T-helper 17 cell (primary cell): ENCODE data around the gene SLC9A5. TPM values are rescaled to one million over a fixed set of nuclear protein-coding genes. Genes with fewer than 3 reads are reported as not detected.

Experiments
- ATAC-seq: fragments of 150-1000 bp; cut with Tn5 transposase; 2 replicates; pipeline ENCODE4 v1.10.0; 2021; ENCODE audit warnings: mild to moderate bottlenecking, moderate library complexity
- DNase-seq, 3 donors: peaks; one replicate each; pipeline versions ENCODE4 v3.0.0 to v3.0.0-alpha.2; 2020 to 2021
- H3K9me3 ChIP-seq: one replicate; pipeline ENCODE4 v1.7.0; 2013; ENCODE audit warnings: low read length, mild to moderate bottlenecking; ENCODE audit not compliant: control insufficient read depth, poor library complexity, severe bottlenecking
- H3K27ac Mint-ChIP-seq: one replicate; pipeline ENCODE4 v1.8.0; 2022; ENCODE audit warnings: mild to moderate bottlenecking, moderate library complexity, mixed read lengths
- H3K27me3 Mint-ChIP-seq: one replicate; pipeline ENCODE4 v1.8.0; 2022; ENCODE audit warnings: mixed read lengths
- H3K36me3 Mint-ChIP-seq: one replicate; pipeline ENCODE4 v1.8.0; 2022; ENCODE audit warnings: low read depth, mixed read lengths
- H3K4me1 Mint-ChIP-seq: one replicate; pipeline ENCODE4 v1.8.0; 2022; ENCODE audit warnings: mild to moderate bottlenecking, mixed read lengths
- H3K4me3 Mint-ChIP-seq: one replicate; pipeline ENCODE4 v1.8.0; 2022; ENCODE audit warnings: mild to moderate bottlenecking, moderate library complexity, mixed read lengths
- total RNA-seq, 4 donors: library from RNA in 2 of 4; stranded (reverse) in 2 of 4; gene quantifications; one replicate each; pipeline ENCODE4 v1.2.3 and lab custom pipeline; 2022 to 2026

Gene SLC9A5
- total RNA-seq, 2 donors from 2014 or later: 1.3 to 1.4 TPM

DNA sequence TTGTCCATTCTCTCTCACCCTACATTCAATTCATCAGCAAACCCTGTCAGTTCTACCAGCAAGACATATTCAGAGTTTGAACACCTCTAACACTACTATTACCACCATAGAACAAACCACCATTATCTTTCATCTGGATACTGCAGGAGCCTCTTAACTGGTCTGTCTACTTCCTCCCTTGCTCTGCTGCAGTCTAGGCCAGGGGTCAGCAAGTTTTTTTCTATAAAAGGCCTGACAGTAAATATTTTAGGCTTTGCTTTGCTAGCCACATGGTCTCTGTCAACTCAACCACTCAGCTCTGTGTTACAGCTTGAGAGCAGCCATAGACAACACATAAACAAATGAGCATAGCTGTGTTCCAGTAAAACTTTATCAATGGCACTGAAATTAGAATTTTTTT, 63.9 kb downstream of the SLC9A5 start:
- H3K4me3 Mint-ChIP-seq: no peak overlapping the region
- DNase-seq: no peak
- H3K27me3 Mint-ChIP-seq: peaks cover 13% of the 10 kb centered on the region
- no peaks in the 10 kb centered on the region for H3K9me3 ChIP-seq
- H3K4me1 Mint-ChIP-seq: peaks cover 12% of the 10 kb centered on the region
- no peak for ATAC-seq
- no peak overlapping the region for H3K27ac Mint-ChIP-seq
- peaks cover 6% of the 10 kb centered on the region for H3K36me3 Mint-ChIP-seq

DNA sequence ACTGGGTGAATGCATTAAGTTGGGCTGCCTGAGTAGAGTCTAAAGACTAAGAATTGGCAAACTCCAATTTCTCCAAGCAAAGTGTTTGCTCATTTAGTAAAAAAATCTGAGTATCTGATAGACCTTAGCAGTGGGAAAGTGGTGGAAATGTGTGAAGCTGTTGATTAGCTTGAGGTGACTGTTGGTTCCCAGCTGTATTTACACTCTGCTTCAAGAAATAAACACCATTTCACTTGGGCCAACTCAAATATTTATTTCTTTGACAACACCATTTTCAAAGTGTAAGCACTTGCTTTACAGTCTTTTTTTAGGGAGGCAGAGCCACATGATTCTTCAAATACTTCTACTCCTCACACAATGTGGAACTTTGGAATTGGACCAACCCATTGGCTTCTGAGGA, 69.1 kb downstream of the SLC9A5 start:
- DNase-seq (no peak), ATAC-seq (no peak)
- H3K4me1 Mint-ChIP-seq: peaks cover 2% of the 10 kb centered on the region
- peaks cover 2% of the 10 kb centered on the region for H3K36me3 Mint-ChIP-seq
- H3K9me3 ChIP-seq: no peaks in the 10 kb centered on the region
- H3K27me3 Mint-ChIP-seq: peaks cover 46% of the 10 kb centered on the region
- no peak overlapping the region for H3K4me3 Mint-ChIP-seq
- H3K27ac Mint-ChIP-seq: no peak overlapping the region

Other genes starting within 250 kb of the SLC9A5 start
- 10 to 100 TPM; 78.5 to 85.4 TPM for gene CBFB, start 219.8 kb upstream of the SLC9A5 start, total RNA-seq
- gene PHAF1, start 139.0 kb upstream of the SLC9A5 start, total RNA-seq: 10 to 100 TPM; 11.9 to 17.0 TPM
- gene B3GNT9, start 98.0 kb upstream of the SLC9A5 start, total RNA-seq: 1 to 10 TPM; 7.0 to 8.1 TPM
- 100 to 1,000 TPM in 1 of 2 donors, 10 to 100 TPM in 1; 92.7 to 103 TPM for gene TRADD, start 89.1 kb upstream of the SLC9A5 start, total RNA-seq
- 10 to 100 TPM; 50.0 to 55.1 TPM for gene FBXL8, start 89.0 kb upstream of the SLC9A5 start, total RNA-seq
- gene HSF4, start 84.2 kb upstream of the SLC9A5 start, total RNA-seq: 10 to 100 TPM; 54.5 to 80.9 TPM
- gene NOL3, start 78.4 kb upstream of the SLC9A5 start, total RNA-seq: 1 to 10 TPM; 4.3 to 5.5 TPM
- gene MATCAP1, start 65.0 kb upstream of the SLC9A5 start, total RNA-seq: 10 to 100 TPM; 16.0 to 19.7 TPM
- not detected for gene EXOC3L1, start 58.8 kb upstream of the SLC9A5 start, total RNA-seq
- gene E2F4, start 56.8 kb upstream of the SLC9A5 start, total RNA-seq: 10 to 100 TPM; 64.6 to 75.1 TPM
- gene ELMO3, start 49.8 kb upstream of the SLC9A5 start, total RNA-seq: 1 to 10 TPM; 2.4 TPM
- gene TMEM208, start 21.8 kb upstream of the SLC9A5 start, total RNA-seq: 10 to 100 TPM; 27.9 to 28.2 TPM
- 10 to 100 TPM; 45.1 to 48.6 TPM for gene FHOD1, start 1.5 kb upstream of the SLC9A5 start, total RNA-seq
- 10 to 100 TPM; 17.8 to 18.4 TPM for gene PLEKHG4, start 30.6 kb downstream of the SLC9A5 start, total RNA-seq
- not detected for gene KCTD19, start 77.8 kb downstream of the SLC9A5 start, total RNA-seq
- gene LRRC36, start 77.8 kb downstream of the SLC9A5 start, total RNA-seq: not detected
- gene TPPP3, start 144.5 kb downstream of the SLC9A5 start, total RNA-seq: under 1 TPM; 0.29 to 0.70 TPM
- gene ZDHHC1, start 167.5 kb downstream of the SLC9A5 start, total RNA-seq: under 1 TPM in 1 of 2 donors, not detected in 1; 0.35 TPM
- not detected for gene HSD11B2, start 182.1 kb downstream of the SLC9A5 start, total RNA-seq
- gene ATP6V0D1, start 232.2 kb downstream of the SLC9A5 start, total RNA-seq: 10 to 100 TPM; 76.4 to 87.5 TPM
- gene AGRP, start 234.6 kb downstream of the SLC9A5 start, total RNA-seq: not detected